ENCODE data around the gene TRIP4.

The TRIP4 gene

GRCh38 chr15:64429448-64429847 is 41.8 kb downstream of the TRIP4 start:
- no peak for TF ChIP-seq CTCF (IDR thresholded peaks at IDR 0.05; ENCODE audit: borderline replicate concordance, control extremely low read depth, extremely low read depth, insufficient read depth, missing control alignments)
- in situ Hi-C loops (cut with MboI; ENCODE audit: low sequenced_read_pairs, unreplicated experiment) = no loop called here
- DNase-seq (ENCODE audit: low spot score) = no peak

GRCh38 chr15:64430000-64430735 is 42.5 kb downstream of the TRIP4 start:
- DNase-seq (ENCODE audit: low spot score) = peak; percentile 37
- no peak for TF ChIP-seq CTCF (IDR thresholded peaks at IDR 0.05; ENCODE audit: borderline replicate concordance, control extremely low read depth, extremely low read depth, insufficient read depth, missing control alignments)
- in situ Hi-C loops (cut with MboI; ENCODE audit: low sequenced_read_pairs, unreplicated experiment) = no loop called here

- DNase-seq (ENCODE audit: low spot score) = no peak
- in situ Hi-C loops (cut with MboI; ENCODE audit: low sequenced_read_pairs, unreplicated experiment) = no loop called here
- no peak for TF ChIP-seq CTCF (IDR thresholded peaks at IDR 0.05; ENCODE audit: borderline replicate concordance, control extremely low read depth, extremely low read depth, insufficient read depth, missing control alignments)
These were observed 50.3 kb downstream of the TRIP4 start for GRCh38 chr15:64437982-64438381.

- no peak for DNase-seq (ENCODE audit: low spot score)
- in situ Hi-C loops (cut with MboI; ENCODE audit: low sequenced_read_pairs, unreplicated experiment) = no loop called here
- no peak for TF ChIP-seq CTCF (IDR thresholded peaks at IDR 0.05; ENCODE audit: borderline replicate concordance, control extremely low read depth, extremely low read depth, insufficient read depth, missing control alignments)
These were observed 51.2 kb downstream of the TRIP4 start for GRCh38 chr15:64438653-64439447.

GRCh38 chr15:64441852-64442251 is 54.2 kb downstream of the TRIP4 start:
- in situ Hi-C loops (cut with MboI; ENCODE audit: low sequenced_read_pairs, unreplicated experiment) = no loop called here
- no peak for TF ChIP-seq CTCF (IDR thresholded peaks at IDR 0.05; ENCODE audit: borderline replicate concordance, control extremely low read depth, extremely low read depth, insufficient read depth, missing control alignments)
- no peak for DNase-seq (ENCODE audit: low spot score)

GRCh38 chr15:64443016-64443415 is 55.4 kb downstream of the TRIP4 start:
- TF ChIP-seq CTCF (IDR thresholded peaks at IDR 0.05; ENCODE audit: borderline replicate concordance, control extremely low read depth, extremely low read depth, insufficient read depth, missing control alignments) = no peak
- no peak for DNase-seq (ENCODE audit: low spot score)
- in situ Hi-C loops (cut with MboI; ENCODE audit: low sequenced_read_pairs, unreplicated experiment) = no loop called here
